Suprapubic skin (tissue), 3 donors: ENCODE results near the gene DCLK2.

Experiments
- POLR2A ChIP-seq, 2 donors: fragments of 450-650 bp; IDR thresholded peaks; one replicate each; pipeline ENCODE4 v1.6.1; 2017; ENCODE audit warnings: antibody characterized with exemption in 2 of 2, mild to moderate bottlenecking in 2 of 2, moderate library complexity in 2 of 2
- TF ChIP-seq, protein P1 (sequence below), 2 donors: fragments of 200-600 bp in 1 of 2; fragments of 450-650 bp in 1 of 2; sonication (generic) in 1 of 2; IDR thresholded peaks; one replicate each; pipeline ENCODE4 v1.5.1; 2016 to 2019; ENCODE audit warnings: antibody characterized with exemption in 2 of 2, mild to moderate bottlenecking in 1 of 2, moderate library complexity in 1 of 2

GRCh38 chr4:150252741-150253140 lies 174.5 kb downstream of the DCLK2 start:
- no peak for TF ChIP-seq POLR2A (IDR thresholded peaks at IDR 0.05)
- TF ChIP-seq, protein P1, sequence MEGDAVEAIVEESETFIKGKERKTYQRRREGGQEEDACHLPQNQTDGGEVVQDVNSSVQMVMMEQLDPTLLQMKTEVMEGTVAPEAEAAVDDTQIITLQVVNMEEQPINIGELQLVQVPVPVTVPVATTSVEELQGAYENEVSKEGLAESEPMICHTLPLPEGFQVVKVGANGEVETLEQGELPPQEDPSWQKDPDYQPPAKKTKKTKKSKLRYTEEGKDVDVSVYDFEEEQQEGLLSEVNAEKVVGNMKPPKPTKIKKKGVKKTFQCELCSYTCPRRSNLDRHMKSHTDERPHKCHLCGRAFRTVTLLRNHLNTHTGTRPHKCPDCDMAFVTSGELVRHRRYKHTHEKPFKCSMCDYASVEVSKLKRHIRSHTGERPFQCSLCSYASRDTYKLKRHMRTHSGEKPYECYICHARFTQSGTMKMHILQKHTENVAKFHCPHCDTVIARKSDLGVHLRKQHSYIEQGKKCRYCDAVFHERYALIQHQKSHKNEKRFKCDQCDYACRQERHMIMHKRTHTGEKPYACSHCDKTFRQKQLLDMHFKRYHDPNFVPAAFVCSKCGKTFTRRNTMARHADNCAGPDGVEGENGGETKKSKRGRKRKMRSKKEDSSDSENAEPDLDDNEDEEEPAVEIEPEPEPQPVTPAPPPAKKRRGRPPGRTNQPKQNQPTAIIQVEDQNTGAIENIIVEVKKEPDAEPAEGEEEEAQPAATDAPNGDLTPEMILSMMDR (IDR thresholded peaks at IDR 0.05): no peak
